Measurements from ENCODE around the gene BLOC1S4.
A peak's percentile ranks its signal among the peaks of the same experiment; 100 is the strongest.
"Not testable (repeated sequence)": the region's sequence is repeated elsewhere in the genome, so short reads cannot be mapped to it uniquely, and the experiment has no call there.

Gene BLOC1S4

DNA sequence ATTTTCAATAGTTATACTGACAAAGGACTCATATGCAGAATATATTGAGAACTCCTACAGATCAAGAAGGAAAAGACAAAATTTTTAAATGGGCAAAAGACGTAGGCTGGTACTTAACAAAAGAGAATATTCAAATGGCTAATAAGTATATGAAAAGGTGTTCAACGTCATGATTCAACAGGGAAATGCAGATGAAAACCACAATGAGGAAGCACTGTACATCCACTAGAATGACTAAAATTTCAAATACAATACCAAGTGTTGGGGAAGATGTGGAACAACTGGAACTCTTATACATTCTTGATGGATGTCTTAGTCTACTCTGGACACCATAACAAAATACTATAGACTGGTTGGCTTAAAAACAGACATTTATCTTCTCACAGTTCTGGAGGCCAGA is 5.0 kb upstream of the BLOC1S4 start:
- Histone ChIP-seq H3K27me3 (ENCODE audit: control insufficient read depth, insufficient read depth, low read length) (no peaks in the 10 kb centered on the region), H3K9ac (ENCODE audit: low read length) (no peak overlapping the region), H3K4me3 (ENCODE audit: low read length) (no peak overlapping the region), H3K36me3 (ENCODE audit: control insufficient read depth, insufficient read depth, low read length) (no peaks in the 10 kb centered on the region), H3K27ac (ENCODE audit: low read depth, low read length) (no peak overlapping the region), H3K4me1 (ENCODE audit: control insufficient read depth, insufficient read depth, low read length) (peaks cover 17% of the 10 kb centered on the region)

DNA sequence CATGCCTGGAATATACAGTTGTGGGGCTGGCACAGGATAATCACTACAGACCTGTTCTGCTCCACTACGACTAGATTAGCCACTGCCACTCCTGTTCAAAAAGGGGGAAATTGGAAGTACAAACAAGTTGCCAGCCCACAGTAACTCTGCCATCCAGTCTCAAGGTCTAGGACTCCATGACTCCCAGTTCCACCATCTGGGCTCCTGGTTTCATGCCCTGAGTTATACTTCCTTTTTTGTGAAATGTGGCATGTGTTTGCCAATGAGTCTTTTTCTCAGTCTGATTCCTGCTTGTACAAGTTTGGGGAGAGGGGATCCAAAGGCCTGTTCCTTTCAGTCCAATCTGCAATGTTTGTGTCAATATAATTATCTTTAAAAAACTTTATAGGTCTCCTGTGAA is 1.0 kb upstream of the BLOC1S4 start:
- Histone ChIP-seq H3K4me3 (ENCODE audit: low read length) (no peak overlapping the region), H3K27ac (ENCODE audit: low read depth, low read length) (no peak overlapping the region)

DNA sequence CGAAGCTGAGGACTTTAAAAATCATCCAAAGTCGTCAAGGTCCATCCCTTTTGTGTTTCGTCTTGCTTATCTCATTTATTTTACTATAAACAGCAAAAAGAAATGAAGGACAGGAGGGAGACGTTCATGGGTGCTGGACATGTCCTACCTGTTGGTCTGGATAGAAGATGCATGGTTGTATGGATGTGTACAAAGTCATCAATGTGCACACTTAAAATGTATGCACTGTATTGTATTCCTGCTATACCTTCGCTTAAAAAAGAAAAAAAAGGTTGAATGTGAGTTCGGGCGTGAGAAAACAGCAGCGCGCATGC is 313 bp upstream of the BLOC1S4 start:
- Histone ChIP-seq H3K4me1 (ENCODE audit: control insufficient read depth, insufficient read depth, low read length) (peaks cover 2% of the 10 kb centered on the region), H3K9ac (ENCODE audit: low read length) (no peak overlapping the region), H3K27me3 (ENCODE audit: control insufficient read depth, insufficient read depth, low read length) (no peaks in the 10 kb centered on the region), H3K4me3 (ENCODE audit: low read length) (peak overlapping the region; percentile 96), H3K36me3 (ENCODE audit: control insufficient read depth, insufficient read depth, low read length) (no peaks in the 10 kb centered on the region), H3K27ac (ENCODE audit: low read depth, low read length) (peak overlapping the region; percentile 87)

More for the DNA sequence above, 1.0 kb upstream of the BLOC1S4 start:
- Histone ChIP-seq H3K9ac (ENCODE audit: low read length) (no peak overlapping the region), H3K36me3 (ENCODE audit: control insufficient read depth, insufficient read depth, low read length) (no peaks in the 10 kb centered on the region), H3K27me3 (ENCODE audit: control insufficient read depth, insufficient read depth, low read length) (no peaks in the 10 kb centered on the region), H3K4me1 (ENCODE audit: control insufficient read depth, insufficient read depth, low read length) (peaks cover 6% of the 10 kb centered on the region)

DNA sequence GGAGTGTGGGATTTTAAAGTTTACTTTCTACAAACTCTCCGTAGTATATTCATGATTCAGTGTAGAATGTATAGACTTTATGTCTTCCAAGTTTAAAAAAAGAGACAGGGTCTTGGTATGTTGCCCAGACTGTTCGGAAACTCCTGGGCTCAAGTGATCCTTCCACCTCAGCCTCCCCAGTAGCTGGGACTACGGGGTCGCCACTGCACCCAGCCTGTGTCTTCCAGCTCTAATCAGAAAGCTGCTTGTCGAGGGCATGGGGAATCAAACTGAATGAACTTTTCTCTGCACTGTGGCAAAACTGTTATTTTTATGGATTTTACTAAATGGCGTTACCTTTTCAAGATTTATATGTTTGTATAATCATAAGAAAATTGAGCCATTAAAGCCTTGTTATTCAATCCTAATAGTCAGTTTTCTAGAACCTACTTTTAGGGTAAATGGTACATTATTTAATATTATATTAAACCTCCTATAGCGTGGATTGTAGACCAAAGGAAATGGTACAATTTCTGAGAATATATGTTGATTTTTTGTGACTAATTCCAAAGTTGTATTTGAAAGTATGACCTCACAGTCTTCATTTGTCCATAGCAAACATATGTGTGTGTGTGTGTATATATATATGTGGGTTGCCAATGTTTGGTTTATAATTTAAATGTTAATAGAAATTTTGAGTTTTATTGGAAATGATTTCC is 1.1 kb downstream of the BLOC1S4 start:
- peaks cover 2% of the 10 kb centered on the region for H3K4me1 ChIP-seq (ENCODE audit: control insufficient read depth, insufficient read depth, low read length)
- peak overlapping the region; percentile 87 for H3K27ac ChIP-seq (ENCODE audit: low read depth, low read length)
- H3K9ac ChIP-seq (ENCODE audit: low read length) = peak overlapping the region; percentile 86
- peak overlapping the region; percentile 96 for H3K4me3 ChIP-seq (ENCODE audit: low read length)
- no peaks in the 10 kb centered on the region for H3K36me3 ChIP-seq (ENCODE audit: control insufficient read depth, insufficient read depth, low read length)
- H3K27me3 ChIP-seq (ENCODE audit: control insufficient read depth, insufficient read depth, low read length) = no peaks in the 10 kb centered on the region

DNA sequence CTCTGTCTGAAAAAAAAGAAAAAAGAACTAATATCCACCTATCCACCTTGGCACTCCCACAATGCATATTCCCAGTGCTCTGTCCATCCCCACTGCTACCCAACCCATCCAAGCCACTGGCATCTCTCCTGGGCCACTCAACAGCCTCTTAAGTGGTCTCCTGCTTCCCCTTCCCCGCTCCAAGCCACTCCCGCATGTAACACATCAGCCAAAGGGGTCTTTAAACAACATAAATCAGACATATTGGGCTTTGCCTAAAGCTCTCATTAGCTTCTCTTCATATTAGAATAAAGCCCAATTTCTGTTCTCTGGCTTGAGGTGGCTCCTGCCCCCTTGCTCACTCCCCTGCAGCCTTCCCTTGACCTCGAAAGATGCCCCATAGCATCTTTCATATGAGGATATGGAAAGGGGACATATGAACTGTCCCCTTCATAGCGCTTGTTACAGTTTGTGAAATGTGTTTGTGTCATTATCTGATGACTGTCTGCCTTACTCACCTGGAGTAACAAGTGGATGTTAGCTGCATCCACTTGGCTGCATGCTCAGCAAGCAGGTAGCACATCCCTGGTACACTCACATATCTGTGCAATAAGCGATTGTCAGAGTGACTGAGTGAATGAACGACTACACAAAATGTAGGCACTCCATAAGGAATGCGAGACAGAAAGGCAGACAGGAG is 3.1 kb downstream of the BLOC1S4 start:
- H3K36me3 ChIP-seq (ENCODE audit: control insufficient read depth, insufficient read depth, low read length) = no peaks in the 10 kb centered on the region
- no peak overlapping the region for H3K4me3 ChIP-seq (ENCODE audit: low read length)
- H3K27me3 ChIP-seq (ENCODE audit: control insufficient read depth, insufficient read depth, low read length) = no peaks in the 10 kb centered on the region
- H3K9ac ChIP-seq (ENCODE audit: low read length) = no peak overlapping the region
- H3K4me1 ChIP-seq (ENCODE audit: control insufficient read depth, insufficient read depth, low read length) = peaks cover 2% of the 10 kb centered on the region
- H3K27ac ChIP-seq (ENCODE audit: low read depth, low read length) = no peak overlapping the region

DNA sequence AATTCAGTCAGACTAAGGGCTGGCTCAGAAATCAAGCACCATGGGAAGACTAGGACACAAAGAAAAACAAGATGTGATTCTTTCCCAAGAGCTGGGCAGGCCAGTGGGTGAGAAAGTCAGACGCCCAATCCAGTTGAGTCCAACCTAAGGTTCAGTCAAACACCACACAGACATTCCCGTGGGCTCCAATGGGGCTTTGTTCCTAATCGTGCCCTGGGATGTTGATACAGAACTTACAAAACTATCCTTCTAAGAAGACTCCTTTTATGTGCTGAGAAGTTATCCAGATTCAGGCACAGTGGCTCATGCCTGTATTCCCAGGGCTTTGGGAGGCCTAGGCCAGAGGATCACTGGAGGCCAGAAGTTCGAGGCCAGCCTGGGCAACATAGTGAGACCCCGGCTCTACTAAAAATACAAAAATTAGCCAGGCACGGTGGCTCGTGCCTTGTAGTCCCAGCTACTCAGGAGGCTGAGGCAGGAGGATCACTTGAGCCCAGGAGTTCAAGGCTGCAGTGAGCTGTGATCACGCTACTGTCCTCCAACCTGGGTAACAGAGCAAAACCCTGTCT is 3.7 kb downstream of the BLOC1S4 start:
- Histone ChIP-seq H3K36me3 (ENCODE audit: control insufficient read depth, insufficient read depth, low read length) (no peaks in the 10 kb centered on the region), H3K9ac (ENCODE audit: low read length) (no peak overlapping the region), H3K4me3 (ENCODE audit: low read length) (no peak overlapping the region), H3K27me3 (ENCODE audit: control insufficient read depth, insufficient read depth, low read length) (no peaks in the 10 kb centered on the region), H3K27ac (ENCODE audit: low read depth, low read length) (no peak overlapping the region), H3K4me1 (ENCODE audit: control insufficient read depth, insufficient read depth, low read length) (peaks cover 2% of the 10 kb centered on the region)

DNA sequence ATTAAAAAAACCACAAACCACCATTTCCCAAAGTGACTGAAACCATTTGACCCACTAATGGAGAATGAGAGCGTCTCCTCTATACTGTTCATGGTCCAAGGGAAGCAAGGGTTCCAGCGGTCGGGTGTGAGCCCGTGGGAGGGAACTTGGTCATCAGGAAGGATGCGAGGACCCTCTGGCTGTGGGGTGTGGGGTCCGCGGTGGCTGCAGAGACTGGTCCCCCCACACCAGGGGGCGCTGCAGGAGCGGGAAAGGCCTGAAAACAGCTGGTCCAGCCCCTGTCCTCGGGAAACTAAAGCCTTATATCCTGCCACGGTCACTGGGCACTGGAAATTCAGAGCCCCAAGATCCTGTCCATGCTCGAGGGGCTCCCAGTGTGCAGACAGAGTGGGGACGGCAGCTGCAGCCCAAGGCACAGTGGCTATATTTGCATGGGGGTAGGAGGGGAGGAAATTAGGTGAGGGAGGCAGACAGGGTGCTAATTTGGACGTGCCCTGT is 4.3 kb downstream of the BLOC1S4 start:
- Histone ChIP-seq H3K4me3 (ENCODE audit: low read length) (no peak overlapping the region), H3K27me3 (ENCODE audit: control insufficient read depth, insufficient read depth, low read length) (no peaks in the 10 kb centered on the region), H3K9ac (ENCODE audit: low read length) (no peak overlapping the region), H3K27ac (ENCODE audit: low read depth, low read length) (no peak overlapping the region), H3K36me3 (ENCODE audit: control insufficient read depth, insufficient read depth, low read length) (no peaks in the 10 kb centered on the region), H3K4me1 (ENCODE audit: control insufficient read depth, insufficient read depth, low read length) (peaks cover 2% of the 10 kb centered on the region)

DNA sequence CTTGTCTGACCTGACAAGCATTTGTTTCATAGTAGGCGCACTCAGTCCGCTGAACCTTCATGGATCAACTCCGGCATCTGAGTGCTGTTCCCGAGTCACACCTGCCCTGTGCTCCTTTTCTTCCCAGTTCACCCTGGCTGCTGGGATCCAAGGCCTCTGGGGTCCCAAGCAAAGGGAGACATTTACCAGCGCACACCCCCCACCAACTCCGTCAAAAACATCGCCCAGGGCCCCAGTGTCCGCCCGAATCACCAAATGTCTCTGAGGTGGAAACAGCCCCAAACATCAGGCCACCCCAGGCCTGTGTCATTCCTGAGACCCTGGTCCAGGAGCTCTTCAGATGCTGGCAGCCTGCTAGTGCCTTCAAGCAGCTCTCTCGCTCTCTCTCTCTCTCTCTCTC is 5.1 kb downstream of the BLOC1S4 start:
- Histone ChIP-seq H3K9ac (ENCODE audit: low read length) (no peak overlapping the region), H3K27ac (ENCODE audit: low read depth, low read length) (no peak overlapping the region), H3K27me3 (ENCODE audit: control insufficient read depth, insufficient read depth, low read length) (no peaks in the 10 kb centered on the region), H3K4me1 (ENCODE audit: control insufficient read depth, insufficient read depth, low read length) (peaks cover 2% of the 10 kb centered on the region), H3K36me3 (ENCODE audit: control insufficient read depth, insufficient read depth, low read length) (no peaks in the 10 kb centered on the region), H3K4me3 (ENCODE audit: low read length) (no peak overlapping the region)

DNA sequence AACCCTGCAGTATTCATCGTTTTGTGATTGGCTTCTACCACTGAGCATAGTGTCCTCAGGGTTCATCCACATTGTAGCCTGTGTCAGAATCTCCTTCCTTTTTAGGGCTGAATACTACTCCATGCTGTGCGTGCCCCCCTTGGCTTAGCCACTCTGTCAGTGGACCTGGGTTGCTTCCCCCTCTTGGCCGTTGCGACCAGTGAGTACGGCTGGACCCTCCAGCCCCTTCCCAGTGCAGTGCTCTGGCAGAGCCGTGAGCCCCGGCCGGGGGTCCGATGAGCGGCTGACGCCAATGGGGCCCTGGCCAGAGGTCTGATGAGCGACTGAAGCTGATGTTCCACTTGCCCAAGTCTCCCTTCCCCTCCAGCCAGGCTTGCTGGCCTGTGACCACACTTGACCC is 6.9 kb downstream of the BLOC1S4 start:
- no peak overlapping the region for H3K9ac ChIP-seq (ENCODE audit: low read length)
- no peak overlapping the region for H3K27ac ChIP-seq (ENCODE audit: low read depth, low read length)
- H3K4me1 ChIP-seq (ENCODE audit: control insufficient read depth, insufficient read depth, low read length) = peaks cover 3% of the 10 kb centered on the region
- no peaks in the 10 kb centered on the region for H3K36me3 ChIP-seq (ENCODE audit: control insufficient read depth, insufficient read depth, low read length)
- H3K4me3 ChIP-seq (ENCODE audit: low read length) = no peak overlapping the region
- H3K27me3 ChIP-seq (ENCODE audit: control insufficient read depth, insufficient read depth, low read length) = no peaks in the 10 kb centered on the region

DNA sequence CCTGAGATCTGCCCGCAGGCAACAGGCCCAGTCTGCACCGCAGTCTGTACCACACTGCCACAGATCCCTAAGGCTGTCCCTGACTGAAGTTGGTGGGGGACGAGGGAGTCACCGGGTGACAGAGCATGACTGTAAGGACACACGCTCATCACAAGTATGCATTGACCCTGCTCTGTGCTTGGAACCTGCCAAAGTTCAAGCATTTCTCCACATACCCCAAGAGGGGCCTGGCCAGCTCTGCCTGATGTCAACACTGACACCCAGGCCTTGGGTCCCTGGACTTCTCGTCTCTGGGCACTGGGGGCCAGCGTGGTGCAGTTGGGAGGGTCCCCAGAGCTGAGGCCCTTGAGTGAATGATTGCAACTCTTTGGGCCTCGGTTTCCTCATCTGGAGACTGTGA is 7.9 kb downstream of the BLOC1S4 start:
- Histone ChIP-seq H3K36me3 (ENCODE audit: control insufficient read depth, insufficient read depth, low read length) (no peaks in the 10 kb centered on the region), H3K9ac (ENCODE audit: low read length) (no peak overlapping the region), H3K27me3 (ENCODE audit: control insufficient read depth, insufficient read depth, low read length) (no peaks in the 10 kb centered on the region), H3K4me3 (ENCODE audit: low read length) (no peak overlapping the region), H3K4me1 (ENCODE audit: control insufficient read depth, insufficient read depth, low read length) (peaks cover 3% of the 10 kb centered on the region), H3K27ac (ENCODE audit: low read depth, low read length) (no peak overlapping the region)

DNA sequence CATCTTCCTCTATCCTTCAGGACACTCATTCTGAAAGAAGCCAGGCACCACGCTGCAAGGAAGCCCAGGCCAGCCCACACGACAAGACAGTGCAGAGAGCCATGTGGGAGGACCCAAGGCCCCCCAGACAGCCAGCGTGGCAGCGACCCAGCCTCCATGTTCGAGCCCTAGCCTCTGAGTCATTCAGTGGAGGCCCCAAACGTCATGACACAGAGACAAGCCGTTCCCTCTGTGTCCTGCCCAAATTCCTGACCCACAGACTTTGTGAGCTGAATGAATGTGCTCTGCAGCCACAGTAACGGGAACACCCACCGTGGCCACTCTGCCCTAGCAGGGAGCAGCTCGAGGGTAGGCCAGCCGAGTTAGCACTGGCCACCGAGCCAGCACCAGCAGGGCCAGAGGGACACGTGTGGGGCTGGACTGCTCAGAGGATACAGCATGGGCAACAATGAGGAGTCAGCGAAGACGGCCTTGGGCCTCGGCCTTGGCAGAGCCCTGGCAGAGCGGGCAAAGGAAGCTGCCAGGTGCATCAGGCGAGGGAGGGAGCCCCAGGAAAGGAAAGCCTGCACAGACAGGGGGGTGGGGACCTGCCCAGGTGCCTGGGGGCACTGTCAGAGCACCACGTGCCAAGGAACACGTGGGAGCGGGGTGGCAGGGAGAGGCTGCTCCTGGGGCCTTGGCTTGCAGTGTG is 8.6 kb downstream of the BLOC1S4 start:
- Histone ChIP-seq H3K27me3 (ENCODE audit: control insufficient read depth, insufficient read depth, low read length) (no peaks in the 10 kb centered on the region), H3K36me3 (ENCODE audit: control insufficient read depth, insufficient read depth, low read length) (no peaks in the 10 kb centered on the region), H3K4me3 (ENCODE audit: low read length) (no peak overlapping the region), H3K27ac (ENCODE audit: low read depth, low read length) (no peak overlapping the region), H3K4me1 (ENCODE audit: control insufficient read depth, insufficient read depth, low read length) (peaks cover 3% of the 10 kb centered on the region), H3K9ac (ENCODE audit: low read length) (no peak overlapping the region)

DNA sequence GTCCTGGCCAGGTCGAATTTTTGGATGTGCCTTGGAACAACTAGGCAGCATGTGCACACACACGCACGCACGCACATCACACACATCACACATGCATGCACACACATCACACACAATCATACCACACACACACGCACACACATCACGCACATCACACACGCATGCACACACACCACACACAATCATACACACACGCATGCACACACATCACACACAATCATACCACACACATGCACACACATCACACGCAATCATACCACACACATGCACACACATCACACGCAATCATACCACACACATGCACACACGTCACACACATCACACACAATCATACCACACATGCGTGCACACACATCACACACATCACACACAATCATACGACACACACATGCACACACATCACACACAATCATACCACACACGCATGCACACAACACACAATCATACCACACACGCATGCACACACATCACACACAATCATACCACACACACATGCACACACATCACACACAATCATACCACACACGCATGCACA is 9.5 kb downstream of the BLOC1S4 start:
- not testable (repeated sequence) for H3K9ac ChIP-seq (ENCODE audit: low read length); H3K4me1 ChIP-seq (ENCODE audit: control insufficient read depth, insufficient read depth, low read length); H3K27ac ChIP-seq (ENCODE audit: low read depth, low read length); H3K4me3 ChIP-seq (ENCODE audit: low read length); H3K36me3 ChIP-seq (ENCODE audit: control insufficient read depth, insufficient read depth, low read length); H3K27me3 ChIP-seq (ENCODE audit: control insufficient read depth, insufficient read depth, low read length)

Data from rectal smooth muscle tissue (tissue), 1 donor.